Measurements from ENCODE around the gene RNF207. TPM values are rescaled to one million over a fixed set of nuclear protein-coding genes. Genes with fewer than 3 reads are reported as not detected.

Gene RNF207
- total RNA-seq, 1 donor from 2014 or later: 14.1 TPM

DNA sequence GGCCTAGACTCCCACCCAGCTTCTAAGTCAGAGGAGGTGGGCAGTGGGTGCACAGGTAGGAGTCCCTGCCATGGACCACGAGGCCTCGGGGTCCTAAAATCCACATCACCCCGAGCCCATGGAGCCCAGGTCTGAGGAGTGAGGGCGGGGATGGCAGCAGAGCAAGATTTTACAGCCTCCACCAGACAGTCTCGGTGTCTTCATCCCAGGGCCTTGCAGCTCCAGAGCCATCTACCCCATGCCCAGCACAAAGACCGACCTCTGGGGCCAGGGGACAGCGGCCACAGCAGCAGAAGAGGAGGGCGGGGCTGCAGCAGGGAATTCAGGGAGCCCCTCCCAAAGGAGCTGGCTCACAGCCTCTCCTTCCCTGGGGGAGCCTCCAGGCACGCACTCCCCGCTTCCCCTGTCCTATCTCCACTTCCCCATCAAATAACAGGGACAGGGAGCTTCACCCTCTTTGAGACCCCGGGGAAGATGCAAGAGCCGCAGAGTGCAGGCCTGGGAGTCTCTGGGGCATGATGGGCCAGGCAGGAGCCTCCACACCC, 40.4 kb upstream of the RNF207 start:
- peaks cover 10 to 72% (median 57%) of the 10 kb centered on the region in 3 donors for H3K27me3 ChIP-seq (ENCODE audit: control insufficient read depth in 3 of 3, insufficient read depth in 3 of 3, low read length in 3 of 3)
- H3K9me3 ChIP-seq (ENCODE audit: control insufficient read depth in 3 of 3, low read length in 3 of 3): no peaks in the 10 kb centered on the region
- H3K9ac ChIP-seq (ENCODE audit: low read depth in 1 of 3, low read length in 3 of 3): no peak overlapping the region
- no peak overlapping the region for H3K27ac ChIP-seq (ENCODE audit: low read depth, low read length)
- no peak overlapping the region for H3K4me3 ChIP-seq (ENCODE audit: low read length in 3 of 3)
- no peaks in the 10 kb centered on the region for H3K36me3 ChIP-seq (ENCODE audit: control insufficient read depth in 3 of 3, insufficient read depth in 3 of 3, low read length in 3 of 3)
- H3K4me1 ChIP-seq (ENCODE audit: control insufficient read depth in 3 of 3, insufficient read depth in 3 of 3, low read length in 3 of 3): peaks cover 0 to 2% (median 0%) of the 10 kb centered on the region in 3 donors

DNA sequence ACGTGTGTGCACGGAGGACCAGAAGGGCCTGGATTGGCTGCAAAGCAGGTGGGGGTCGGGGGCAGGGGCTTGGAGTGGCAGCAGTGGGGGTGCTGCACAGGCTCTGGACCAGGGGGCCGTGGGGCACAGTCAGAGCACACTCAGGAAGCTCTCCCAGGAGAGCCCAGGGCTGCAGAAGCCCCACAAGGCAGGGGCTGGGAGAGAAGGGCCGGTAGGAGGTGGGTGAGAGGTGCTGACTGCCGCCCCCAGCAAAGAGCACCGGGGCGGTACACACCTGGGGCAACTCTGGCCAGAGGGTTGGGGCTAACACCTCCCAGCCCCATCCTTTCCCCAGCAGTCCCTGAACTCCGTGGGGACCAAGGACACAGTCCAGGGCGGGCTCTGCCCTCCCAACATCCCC, 39.7 kb upstream of the RNF207 start:
- H3K27me3 ChIP-seq (ENCODE audit: control insufficient read depth in 3 of 3, insufficient read depth in 3 of 3, low read length in 3 of 3): peaks cover 15 to 71% (median 58%) of the 10 kb centered on the region in 3 donors
- H3K4me1 ChIP-seq (ENCODE audit: control insufficient read depth in 3 of 3, insufficient read depth in 3 of 3, low read length in 3 of 3): peaks cover 0 to 4% (median 2%) of the 10 kb centered on the region in 3 donors
- no peaks in the 10 kb centered on the region for H3K36me3 ChIP-seq (ENCODE audit: control insufficient read depth in 3 of 3, insufficient read depth in 3 of 3, low read length in 3 of 3)
- H3K4me3 ChIP-seq (ENCODE audit: low read length in 3 of 3): no peak overlapping the region
- H3K27ac ChIP-seq (ENCODE audit: low read depth, low read length): no peak overlapping the region
- no peaks in the 10 kb centered on the region for H3K9me3 ChIP-seq (ENCODE audit: control insufficient read depth in 3 of 3, low read length in 3 of 3)
- H3K9ac ChIP-seq (ENCODE audit: low read depth in 1 of 3, low read length in 3 of 3): no peak overlapping the region

DNA sequence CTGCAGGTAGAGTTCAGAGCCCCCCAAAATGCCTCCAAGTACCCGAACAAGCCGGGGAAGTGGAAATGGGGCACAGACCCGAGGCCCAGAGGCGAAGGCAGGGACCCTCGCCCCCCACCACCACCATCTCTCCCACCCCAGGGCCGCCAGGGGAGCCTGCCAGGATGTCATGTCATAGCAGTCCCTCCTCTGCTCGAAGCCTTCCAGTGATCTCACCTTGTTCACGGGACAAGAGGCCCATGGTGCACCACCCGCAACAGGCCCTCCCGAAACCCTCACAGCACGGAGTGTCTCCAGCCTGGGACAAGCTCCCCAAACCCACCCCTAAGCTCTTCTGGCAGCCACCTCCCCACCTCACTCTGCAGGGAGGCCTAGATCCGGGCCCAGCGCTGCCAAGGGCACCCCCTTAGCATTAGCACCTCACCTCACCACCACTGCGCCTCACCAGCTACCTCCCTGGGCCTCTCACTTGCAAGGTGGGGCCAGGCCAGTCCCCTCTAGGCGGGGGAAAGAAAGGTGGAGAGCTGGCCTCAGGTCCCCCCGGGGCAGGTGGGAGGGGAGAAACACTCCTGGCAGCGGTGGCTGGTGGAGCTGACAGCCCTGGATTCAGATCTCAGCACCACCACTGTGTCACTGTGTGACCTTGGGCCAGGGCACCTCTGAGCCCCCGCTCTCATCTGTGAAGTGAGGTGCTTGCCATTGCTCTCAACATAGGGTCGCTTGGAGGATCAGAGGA, 39.1 kb upstream of the RNF207 start:
- Histone ChIP-seq H3K4me1 (ENCODE audit: control insufficient read depth in 3 of 3, insufficient read depth in 3 of 3, low read length in 3 of 3) (peaks cover 0 to 4% (median 2%) of the 10 kb centered on the region in 3 donors), H3K36me3 (ENCODE audit: control insufficient read depth in 3 of 3, insufficient read depth in 3 of 3, low read length in 3 of 3) (no peaks in the 10 kb centered on the region), H3K27me3 (ENCODE audit: control insufficient read depth in 3 of 3, insufficient read depth in 3 of 3, low read length in 3 of 3) (peaks cover 20 to 71% (median 59%) of the 10 kb centered on the region in 3 donors), H3K9ac (ENCODE audit: low read depth in 1 of 3, low read length in 3 of 3) (no peak overlapping the region), H3K4me3 (ENCODE audit: low read length in 3 of 3) (no peak overlapping the region), H3K9me3 (ENCODE audit: control insufficient read depth in 3 of 3, low read length in 3 of 3) (no peaks in the 10 kb centered on the region), H3K27ac (ENCODE audit: low read depth, low read length) (no peak overlapping the region)

DNA sequence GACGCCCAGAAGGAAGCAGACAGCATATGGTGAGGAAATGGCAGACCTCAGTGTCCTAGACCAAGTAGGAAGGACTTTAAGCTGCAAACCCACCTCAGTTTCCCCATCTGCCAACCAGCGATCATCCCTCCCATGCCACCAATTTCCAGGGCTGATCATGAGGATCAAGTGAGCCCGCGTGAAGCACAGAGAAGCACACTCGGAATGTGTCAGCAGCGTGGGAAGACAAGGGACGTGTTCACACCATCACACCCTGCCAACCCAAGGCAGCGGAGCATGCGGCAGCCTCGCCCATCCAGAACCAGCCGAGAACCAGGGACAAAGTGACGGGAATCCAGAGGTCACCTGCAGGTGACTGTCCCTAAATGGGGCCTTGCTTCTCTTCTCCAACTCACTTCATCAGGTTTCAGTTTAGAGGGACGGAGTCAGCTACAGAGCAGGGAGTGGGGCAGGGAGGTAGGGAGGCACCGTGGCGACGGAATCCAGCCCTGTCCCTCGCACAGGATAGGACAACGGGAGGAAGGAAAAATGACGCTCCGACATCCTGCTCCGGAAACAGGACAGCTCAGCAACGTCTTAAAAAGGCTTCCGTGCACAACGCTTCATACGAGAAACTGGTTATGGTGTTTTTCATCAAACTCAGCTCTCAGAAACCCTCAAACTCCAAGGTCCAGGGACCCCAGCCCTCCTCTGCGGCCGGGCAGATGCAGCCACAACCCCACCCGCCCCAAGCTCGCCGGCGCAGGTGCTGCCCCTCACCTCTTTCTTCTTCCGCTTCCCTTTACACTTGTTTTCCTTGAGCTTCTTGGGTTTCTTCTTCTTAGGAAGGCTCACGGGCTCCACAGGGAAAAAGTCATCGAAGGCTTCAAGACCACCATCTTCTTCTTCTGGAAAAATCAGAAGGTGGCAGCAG, 38.3 kb upstream of the RNF207 start:
- Histone ChIP-seq H3K4me1 (ENCODE audit: control insufficient read depth in 3 of 3, insufficient read depth in 3 of 3, low read length in 3 of 3) (peaks cover 0 to 4% (median 2%) of the 10 kb centered on the region in 3 donors), H3K9me3 (ENCODE audit: control insufficient read depth in 3 of 3, low read length in 3 of 3) (no peaks in the 10 kb centered on the region), H3K27ac (ENCODE audit: low read depth, low read length) (no peak overlapping the region), H3K9ac (ENCODE audit: low read depth in 1 of 3, low read length in 3 of 3) (no peak overlapping the region), H3K27me3 (ENCODE audit: control insufficient read depth in 3 of 3, insufficient read depth in 3 of 3, low read length in 3 of 3) (peaks cover 23 to 72% (median 58%) of the 10 kb centered on the region in 3 donors), H3K4me3 (ENCODE audit: low read length in 3 of 3) (no peak overlapping the region), H3K36me3 (ENCODE audit: control insufficient read depth in 3 of 3, insufficient read depth in 3 of 3, low read length in 3 of 3) (no peaks in the 10 kb centered on the region)

DNA sequence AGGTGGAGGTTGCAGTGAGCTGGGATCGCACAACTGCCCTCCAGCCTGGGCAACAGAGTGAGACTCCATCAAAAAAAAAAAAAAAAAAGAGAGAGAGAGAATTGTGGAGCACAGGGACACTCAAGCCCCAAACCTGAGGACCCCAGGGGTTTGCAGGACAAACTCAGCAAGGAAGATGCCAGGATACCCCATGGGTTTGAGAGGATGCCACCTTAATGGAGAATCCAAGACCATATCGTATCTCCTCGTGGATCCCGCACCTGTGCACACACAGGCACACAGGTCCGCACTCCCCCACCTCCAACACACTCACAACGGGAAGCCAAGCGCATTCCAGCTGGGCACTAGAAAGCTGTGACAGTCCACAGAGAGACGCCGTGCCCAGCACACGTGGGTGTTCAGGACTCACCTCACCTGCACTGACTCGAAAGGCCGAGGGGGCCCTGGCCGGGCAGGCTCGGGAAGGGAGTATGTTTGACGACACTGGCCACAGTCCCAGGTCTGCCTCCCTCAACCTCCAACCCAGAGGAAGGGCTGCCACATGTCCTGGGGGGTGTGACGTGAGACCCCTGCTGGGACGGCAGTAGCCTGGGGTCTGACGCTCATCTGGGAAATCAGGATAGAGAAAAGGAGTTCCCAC, 36.9 kb upstream of the RNF207 start:
- H3K27ac ChIP-seq (ENCODE audit: low read depth, low read length): no peak overlapping the region
- peaks cover 28 to 67% (median 56%) of the 10 kb centered on the region in 3 donors for H3K27me3 ChIP-seq (ENCODE audit: control insufficient read depth in 3 of 3, insufficient read depth in 3 of 3, low read length in 3 of 3)
- H3K36me3 ChIP-seq (ENCODE audit: control insufficient read depth in 3 of 3, insufficient read depth in 3 of 3, low read length in 3 of 3): no peaks in the 10 kb centered on the region
- H3K4me1 ChIP-seq (ENCODE audit: control insufficient read depth in 3 of 3, insufficient read depth in 3 of 3, low read length in 3 of 3): peaks cover 0 to 4% (median 2%) of the 10 kb centered on the region in 3 donors
- H3K4me3 ChIP-seq (ENCODE audit: low read length in 3 of 3): no peak overlapping the region
- H3K9me3 ChIP-seq (ENCODE audit: control insufficient read depth in 3 of 3, low read length in 3 of 3): no peaks in the 10 kb centered on the region
- H3K9ac ChIP-seq (ENCODE audit: low read depth in 1 of 3, low read length in 3 of 3): no peak overlapping the region

DNA sequence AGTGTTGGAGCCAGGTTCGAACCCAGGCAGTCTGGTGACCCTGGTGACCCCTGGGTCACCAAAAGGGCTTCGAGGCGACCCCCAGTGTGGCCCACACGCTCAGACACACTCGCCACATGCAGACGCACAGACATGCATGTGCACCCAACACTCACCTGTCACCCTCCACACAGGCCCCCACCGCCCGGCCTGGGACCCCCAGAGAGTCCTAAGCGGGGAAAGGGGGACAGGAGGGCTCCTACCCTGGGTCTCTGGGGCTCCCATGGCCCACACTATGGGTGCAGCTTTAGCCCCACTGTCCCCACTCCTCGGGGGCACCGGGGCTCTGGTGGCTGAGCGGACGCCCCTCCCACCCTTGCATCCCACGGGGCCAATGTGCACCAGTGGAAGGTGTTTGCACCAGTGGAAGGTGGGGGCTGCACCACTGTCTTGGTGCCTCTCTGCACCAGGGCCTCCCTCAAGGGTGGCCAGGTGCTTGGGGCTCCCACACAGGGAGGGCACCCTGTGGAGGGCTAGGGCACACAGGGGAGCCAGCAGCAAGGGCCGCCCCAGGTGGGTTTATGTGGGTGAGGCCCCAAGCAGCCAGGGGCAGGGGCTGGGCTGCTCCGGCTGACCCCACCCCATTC, 35.7 kb upstream of the RNF207 start:
- no peak overlapping the region for H3K27ac ChIP-seq (ENCODE audit: low read depth, low read length)
- no peak overlapping the region for H3K4me3 ChIP-seq (ENCODE audit: low read length in 3 of 3)

DNA sequence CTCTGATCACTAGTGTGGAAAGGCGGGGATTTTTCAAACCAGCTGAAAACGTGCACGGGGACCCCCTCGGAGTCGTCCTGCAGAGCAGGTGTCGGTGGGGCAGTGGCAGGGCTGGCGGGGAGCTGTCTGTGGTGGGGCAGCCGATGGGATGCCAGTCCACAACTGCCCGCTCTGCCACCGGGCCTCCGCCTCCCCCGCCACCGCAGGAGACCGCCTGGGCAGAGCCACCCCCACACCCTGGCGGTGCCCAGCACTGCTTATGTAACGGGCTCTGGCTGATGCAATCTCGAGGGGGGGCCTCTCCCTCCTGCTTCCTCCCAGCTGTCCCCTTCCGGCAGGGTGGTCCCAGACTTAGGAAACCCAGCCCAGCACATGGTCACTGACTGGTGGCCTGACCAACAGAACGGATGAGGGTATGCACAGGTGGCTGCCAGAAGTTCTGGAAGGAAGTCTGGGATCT, 35.1 kb upstream of the RNF207 start:
- Histone ChIP-seq H3K27ac (ENCODE audit: low read depth, low read length) (no peak overlapping the region), H3K9ac (ENCODE audit: low read depth in 1 of 3, low read length in 3 of 3) (no peak overlapping the region), H3K27me3 (ENCODE audit: control insufficient read depth in 3 of 3, insufficient read depth in 3 of 3, low read length in 3 of 3) (peaks cover 40 to 73% (median 49%) of the 10 kb centered on the region in 3 donors), H3K36me3 (ENCODE audit: control insufficient read depth in 3 of 3, insufficient read depth in 3 of 3, low read length in 3 of 3) (no peaks in the 10 kb centered on the region), H3K9me3 (ENCODE audit: control insufficient read depth in 3 of 3, low read length in 3 of 3) (no peaks in the 10 kb centered on the region), H3K4me3 (ENCODE audit: low read length in 3 of 3) (no peak overlapping the region), H3K4me1 (ENCODE audit: control insufficient read depth in 3 of 3, insufficient read depth in 3 of 3, low read length in 3 of 3) (peaks cover 0 to 4% (median 2%) of the 10 kb centered on the region in 3 donors)

More for the DNA sequence above, 35.7 kb upstream of the RNF207 start:
- H3K9ac ChIP-seq (ENCODE audit: low read depth in 1 of 3, low read length in 3 of 3): no peak overlapping the region
- peaks cover 0 to 4% (median 2%) of the 10 kb centered on the region in 3 donors for H3K4me1 ChIP-seq (ENCODE audit: control insufficient read depth in 3 of 3, insufficient read depth in 3 of 3, low read length in 3 of 3)
- no peaks in the 10 kb centered on the region for H3K36me3 ChIP-seq (ENCODE audit: control insufficient read depth in 3 of 3, insufficient read depth in 3 of 3, low read length in 3 of 3)
- H3K27me3 ChIP-seq (ENCODE audit: control insufficient read depth in 3 of 3, insufficient read depth in 3 of 3, low read length in 3 of 3): peaks cover 37 to 74% (median 54%) of the 10 kb centered on the region in 3 donors
- no peaks in the 10 kb centered on the region for H3K9me3 ChIP-seq (ENCODE audit: control insufficient read depth in 3 of 3, low read length in 3 of 3)

DNA sequence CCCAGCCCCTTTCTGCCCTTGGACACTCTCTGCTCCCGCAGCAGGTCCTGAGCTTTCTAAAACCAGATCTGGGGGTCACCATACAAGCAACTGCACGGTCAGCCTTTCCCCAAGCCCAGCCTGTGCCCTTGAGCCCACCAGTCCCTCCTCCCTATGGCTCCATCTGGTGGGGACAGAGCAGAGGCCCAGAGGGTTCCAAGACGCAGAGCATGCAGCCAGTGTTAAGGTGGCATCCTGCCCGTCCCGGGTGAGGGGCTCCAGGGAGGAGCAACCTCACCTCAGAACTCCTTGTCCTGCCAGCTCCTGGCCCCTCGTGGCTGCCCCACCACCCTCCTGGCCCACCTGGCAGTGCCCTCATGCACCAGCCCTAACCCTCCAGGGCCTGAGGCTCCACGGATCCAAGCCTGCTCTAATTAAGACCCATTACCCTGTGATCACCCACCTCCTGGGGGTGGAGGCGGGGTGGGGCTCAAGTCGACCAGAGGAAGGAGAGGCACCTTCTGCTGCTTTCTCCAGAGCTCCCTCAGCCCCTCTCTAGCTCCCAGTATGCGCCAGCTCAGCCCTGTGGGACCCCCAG, 34.3 kb upstream of the RNF207 start:
- H3K27ac ChIP-seq (ENCODE audit: low read depth, low read length): no peak overlapping the region
- H3K4me1 ChIP-seq (ENCODE audit: control insufficient read depth in 3 of 3, insufficient read depth in 3 of 3, low read length in 3 of 3): peaks cover 0 to 4% (median 2%) of the 10 kb centered on the region in 3 donors
- no peak overlapping the region for H3K9ac ChIP-seq (ENCODE audit: low read depth in 1 of 3, low read length in 3 of 3)
- no peaks in the 10 kb centered on the region for H3K36me3 ChIP-seq (ENCODE audit: control insufficient read depth in 3 of 3, insufficient read depth in 3 of 3, low read length in 3 of 3)
- H3K9me3 ChIP-seq (ENCODE audit: control insufficient read depth in 3 of 3, low read length in 3 of 3): no peaks in the 10 kb centered on the region
- H3K27me3 ChIP-seq (ENCODE audit: control insufficient read depth in 3 of 3, insufficient read depth in 3 of 3, low read length in 3 of 3): peaks cover 48 to 78% (median 48%) of the 10 kb centered on the region in 3 donors
- H3K4me3 ChIP-seq (ENCODE audit: low read length in 3 of 3): no peak overlapping the region

DNA sequence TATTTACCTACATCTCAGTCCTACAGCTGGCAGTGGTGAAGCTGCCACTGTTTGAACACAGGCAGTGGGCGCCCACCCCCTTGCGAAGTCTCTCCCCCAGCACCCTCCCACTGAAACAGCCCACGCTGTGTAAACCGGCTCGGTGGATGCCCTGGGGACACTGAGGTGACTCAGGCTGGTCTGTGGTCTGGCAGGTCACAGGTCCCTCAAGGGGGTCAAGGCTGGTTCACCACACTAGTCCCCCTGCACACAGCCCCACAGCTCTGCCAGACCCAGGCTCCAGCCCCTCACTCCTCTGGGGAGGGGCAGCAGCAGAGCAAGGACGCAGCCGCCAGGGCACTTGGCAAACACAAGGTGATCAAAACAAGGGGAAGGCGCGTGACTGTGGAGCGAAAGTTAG, 33.4 kb upstream of the RNF207 start:
- H3K9ac ChIP-seq (ENCODE audit: low read depth in 1 of 3, low read length in 3 of 3): no peak overlapping the region
- H3K27ac ChIP-seq (ENCODE audit: low read depth, low read length): no peak overlapping the region
- H3K27me3 ChIP-seq (ENCODE audit: control insufficient read depth in 3 of 3, insufficient read depth in 3 of 3, low read length in 3 of 3): peaks cover 54 to 80% (median 56%) of the 10 kb centered on the region in 3 donors
- no peak overlapping the region for H3K4me3 ChIP-seq (ENCODE audit: low read length in 3 of 3)
- H3K4me1 ChIP-seq (ENCODE audit: control insufficient read depth in 3 of 3, insufficient read depth in 3 of 3, low read length in 3 of 3): peaks cover 0 to 4% (median 2%) of the 10 kb centered on the region in 3 donors
- H3K9me3 ChIP-seq (ENCODE audit: control insufficient read depth in 3 of 3, low read length in 3 of 3): no peaks in the 10 kb centered on the region
- H3K36me3 ChIP-seq (ENCODE audit: control insufficient read depth in 3 of 3, insufficient read depth in 3 of 3, low read length in 3 of 3): no peaks in the 10 kb centered on the region

Data from skeletal muscle tissue (tissue), 4 donors.